SIG-M5 treated with dmso at 0.1 percent for 504 hours (cell line): ENCODE measurements around the gene GPN2.
A peak's percentile ranks its signal among the peaks of the same experiment; 100 is the strongest.

Experiments used
- DNase-seq: peaks from one replicate; lab custom pipeline; 2025; ENCODE audit not compliant: unreplicated experiment; lab: John Stamatoyannopoulos, UW

The GPN2 gene

GRCh38 chr1:26889551-26890466 lies at the start of gene GPN2:
Gene GPN2, minus strand, starts transcription at chr1:26890283. Its CDS starts 187 bp downstream, at chr1:26890096.
- peak; percentile 66 for DNase-seq

GRCh38 chr1:26938659-26939025 lies 48.6 kb upstream of the GPN2 start:
- DNase-seq, result no peak

- no peak for DNase-seq
Measured at GRCh38 chr1:26938004-26938658, 48.0 kb upstream of the GPN2 start.

- no peak for DNase-seq
Measured at GRCh38 chr1:26936823-26937222, 46.7 kb upstream of the GPN2 start.

- DNase-seq, result peak; percentile 92
Measured at GRCh38 chr1:26932531-26932930, 42.4 kb upstream of the GPN2 start.

GRCh38 chr1:26923711-26924110 lies 33.6 kb upstream of the GPN2 start:
- DNase-seq, result no peak

- no peak for DNase-seq
Measured at GRCh38 chr1:26922901-26923300, 32.8 kb upstream of the GPN2 start.

- no peak for DNase-seq
Measured at GRCh38 chr1:26922431-26922729, 32.3 kb upstream of the GPN2 start.

GRCh38 chr1:26921540-26922430 lies 31.7 kb upstream of the GPN2 start, which contains the start of gene NUDC:
Gene NUDC, plus strand, starts transcription at chr1:26921743. Its CDS starts 106 bp downstream, at chr1:26921849.
- peak; percentile 94 for DNase-seq

- no peak for DNase-seq
Measured at GRCh38 chr1:26921126-26921539, 31.1 kb upstream of the GPN2 start.

GRCh38 chr1:26915204-26915842 lies 25.2 kb upstream of the GPN2 start:
- no peak for DNase-seq

GRCh38 chr1:26913754-26914619 lies 23.9 kb upstream of the GPN2 start, which contains the start of gene NR0B2:
Gene NR0B2, minus strand, starts transcription at chr1:26913975. Its CDS starts 35 bp downstream, at chr1:26913940.
- no peak for DNase-seq

- no peak for DNase-seq
Measured at GRCh38 chr1:26913389-26913753, 23.3 kb upstream of the GPN2 start.

GRCh38 chr1:26912147-26912490 lies 22.0 kb upstream of the GPN2 start:
- no peak for DNase-seq

GRCh38 chr1:26911399-26912146 lies 21.5 kb upstream of the GPN2 start:
- no peak for DNase-seq

- no peak for DNase-seq
Measured at GRCh38 chr1:26910343-26911160, 20.5 kb upstream of the GPN2 start.

GRCh38 chr1:26909951-26910342 lies 19.9 kb upstream of the GPN2 start:
- no peak for DNase-seq
